H9 (cell line): ENCODE measurements around the gene PRR23E. TPM values are rescaled to one million over a fixed set of nuclear protein-coding genes. Genes with fewer than 3 reads are reported as not detected.

ENCODE experiments used
- DNase-seq: peaks from one replicate; pipeline ENCODE4 v3.0.0-alpha.2; 2017
- H2AFZ ChIP-seq: one replicate; pipeline ENCODE4 v1.6.1; 2013; ENCODE audit warnings: mild to moderate bottlenecking, low read length, control low read depth, moderate library complexity
- H2AK5ac ChIP-seq: 2 replicates; pipeline ENCODE4 v1.6.1; 2013; ENCODE audit warnings: low read length, control low read depth, mixed read lengths; ENCODE audit not compliant: insufficient read length
- H2BK120ac ChIP-seq: one replicate; pipeline ENCODE4 v1.6.1; 2013; ENCODE audit warnings: low read depth, mild to moderate bottlenecking, low read length, control low read depth, inconsistent platforms; ENCODE audit not compliant: poor library complexity, severe bottlenecking
- H2BK12ac ChIP-seq: 2 replicates; pipeline ENCODE4 v1.6.1; 2013; ENCODE audit warnings: low read length, control low read depth, mixed read lengths, low read depth; ENCODE audit not compliant: insufficient read length
- H2BK15ac ChIP-seq: 2 replicates; pipeline ENCODE4 v1.6.1; 2013; ENCODE audit warnings: low read depth, low read length, control low read depth
- H2BK20ac ChIP-seq: one replicate; pipeline ENCODE4 v1.6.1; 2013; ENCODE audit warnings: low read depth, mild to moderate bottlenecking, low read length, control low read depth, inconsistent platforms; ENCODE audit not compliant: poor library complexity, severe bottlenecking
- H2BK5ac ChIP-seq: 2 replicates; pipeline ENCODE4 v1.6.1; 2013; ENCODE audit warnings: low read length, control low read depth, mixed read lengths; ENCODE audit not compliant: insufficient read length
- H3K14ac ChIP-seq: 2 replicates; pipeline ENCODE4 v1.6.1; 2013; ENCODE audit warnings: low read length, control low read depth; ENCODE audit not compliant: insufficient read depth
- H3K18ac ChIP-seq: 2 replicates; pipeline ENCODE4 v1.6.1; 2013; ENCODE audit warnings: low read depth, mild to moderate bottlenecking, mixed read lengths, low read length, control low read depth; ENCODE audit not compliant: insufficient read length
- H3K23ac ChIP-seq: 2 replicates; pipeline ENCODE4 v1.6.1; 2013; ENCODE audit warnings: low read length, control low read depth, mixed read lengths, low read depth; ENCODE audit not compliant: insufficient read length
- H3K23me2 ChIP-seq: 2 replicates; pipeline ENCODE4 v1.6.1; 2013; ENCODE audit warnings: low read depth, mild to moderate bottlenecking, mixed read lengths, low read length, control low read depth; ENCODE audit not compliant: insufficient read length, poor library complexity, severe bottlenecking
- H3K27ac ChIP-seq: 2 replicates; pipeline ENCODE4 v1.5.1; 2013; ENCODE audit warnings: low read length, control low read depth, mixed read lengths, low read depth; ENCODE audit not compliant: insufficient read length
- H3K27me3 ChIP-seq: 2 replicates; pipeline ENCODE4 v1.6.1; 2013; ENCODE audit warnings: low read length, control low read depth, inconsistent platforms; ENCODE audit not compliant: insufficient read depth
- H3K4ac ChIP-seq: 2 replicates; pipeline ENCODE4 v1.6.1; 2013; ENCODE audit warnings: low read depth, mild to moderate bottlenecking, control low read depth, inconsistent platforms, low read length, moderate library complexity
- H3K4me1 ChIP-seq: 2 replicates; pipeline ENCODE4 v1.6.1; 2013; ENCODE audit warnings: low read length, control low read depth, inconsistent platforms; ENCODE audit not compliant: insufficient read depth
- H3K4me2 ChIP-seq: 2 replicates; pipeline ENCODE4 v1.6.1; 2013; ENCODE audit warnings: low read length, control low read depth, mixed read lengths; ENCODE audit not compliant: insufficient read length, insufficient read depth
- H3K56ac ChIP-seq: 2 replicates; pipeline ENCODE4 v1.6.1; 2013; ENCODE audit warnings: low read depth, mild to moderate bottlenecking, mixed read lengths, low read length, control low read depth; ENCODE audit not compliant: insufficient read length
- H3K79me1 ChIP-seq: 2 replicates; pipeline ENCODE4 v1.6.1; 2013; ENCODE audit warnings: low read depth, mild to moderate bottlenecking, moderate library complexity, low read length, control low read depth, inconsistent platforms; ENCODE audit not compliant: insufficient read depth, poor library complexity, severe bottlenecking
- H3K79me2 ChIP-seq: 2 replicates; pipeline ENCODE4 v1.6.1; 2013; ENCODE audit warnings: low read length, control low read depth, inconsistent platforms; ENCODE audit not compliant: insufficient read depth
- H3K9ac ChIP-seq: 2 replicates; pipeline ENCODE4 v1.6.1; 2013; ENCODE audit warnings: low read length, control low read depth, mixed read lengths; ENCODE audit not compliant: insufficient read length; ENCODE audit errors: extremely low read depth
- H3K9me3 ChIP-seq: one replicate; pipeline ENCODE4 v1.6.1; 2013; ENCODE audit warnings: low read depth, low read length, inconsistent platforms; ENCODE audit not compliant: control insufficient read depth
- H3T11ph ChIP-seq: one replicate; pipeline ENCODE4 v1.6.1; 2013; ENCODE audit warnings: mild to moderate bottlenecking, low read length, control low read depth, inconsistent platforms
- H4K20me1 ChIP-seq: one replicate; pipeline ENCODE4 v1.6.1; 2013; ENCODE audit not compliant: control insufficient read depth, insufficient read length, insufficient read depth
- H4K5ac ChIP-seq: 2 replicates; pipeline ENCODE4 v1.6.1; 2013; ENCODE audit warnings: low read depth, mild to moderate bottlenecking, mixed read lengths, low read length, control low read depth; ENCODE audit not compliant: insufficient read length
- H4K8ac ChIP-seq: replicated peaks from 2 replicates; pipeline ENCODE4 v1.6.1; 2013; ENCODE audit warnings: low read length, control low read depth, mixed read lengths, low read depth; ENCODE audit not compliant: insufficient read length
- H4K91ac ChIP-seq: 2 replicates; pipeline ENCODE4 v1.6.1; 2013; ENCODE audit warnings: low read depth, mild to moderate bottlenecking, moderate library complexity, mixed read lengths, low read length, control low read depth; ENCODE audit not compliant: insufficient read length
- H3K27ac Mint-ChIP-seq, 3 experiments: 2 replicates in 2 of 3; 3 replicates in 1 of 3; pipeline ENCODE4 v1.8.0; 2020 to 2021; ENCODE audit warnings: mixed read lengths in 3 of 3, mild to moderate bottlenecking in 1 of 3, moderate library complexity in 1 of 3
- H3K27me3 Mint-ChIP-seq: 2 replicates; pipeline ENCODE4 v1.8.0; 2021; ENCODE audit warnings: low read depth, mild to moderate bottlenecking, moderate library complexity, mixed read lengths
- H3K36me3 Mint-ChIP-seq, 3 experiments: 2 replicates in 2 of 3; 3 replicates in 1 of 3; pipeline ENCODE4 v1.8.0; 2020 to 2021; ENCODE audit warnings: low read depth in 3 of 3, mixed read lengths in 3 of 3; ENCODE audit not compliant: insufficient read depth in 1 of 3
- H3K4me1 Mint-ChIP-seq, 2 experiments: 2 replicates each; pipeline ENCODE4 v1.8.0; 2020; ENCODE audit warnings: mixed read lengths in 2 of 2
- H3K4me3 Mint-ChIP-seq, 2 experiments: 2 replicates in 1 of 2; 3 replicates in 1 of 2; pipeline ENCODE4 v1.8.0; 2020 to 2021; ENCODE audit warnings: mild to moderate bottlenecking in 2 of 2, mixed read lengths in 2 of 2, moderate library complexity in 1 of 2
- H3K9me3 Mint-ChIP-seq, 2 experiments: 2 replicates in 1 of 2; 3 replicates in 1 of 2; pipeline ENCODE4 v1.8.0; 2020; ENCODE audit warnings: mild to moderate bottlenecking in 2 of 2, mixed read lengths in 2 of 2, moderate library complexity in 1 of 2
- WGBS: extraction: QIAGEN DNeasy Blood & Tissue Kit; methylation state at CpG from one replicate; pipeline ENCODE4 v1.1.7; 2013; ENCODE audit warnings: missing lambda C conversion rate, low lambda C conversion rate, mixed read lengths; ENCODE audit not compliant: insufficient read length; ENCODE audit errors: extremely low coverage; 5-methylcytosine and 5-hydroxymethylcytosine counted together
- total RNA-seq: library from RNA; stranded (reverse); gene quantifications from 2 replicates; pipeline ENCODE4 v1.2.1, GENCODE V29; 2021
- TF ChIP-seq, protein P1 (sequence below): fragments of 200-600 bp; sonication (generic); conservative IDR thresholded peaks from 3 replicates; pipeline ENCODE4 v1.8.0; 2021; ENCODE audit warnings: antibody characterized with exemption, mild to moderate bottlenecking

PRR23E gene
- total RNA-seq, 1 experiment from 2014 or later, result not detected

- Histone ChIP-seq H3K23me2 (no peaks in the 10 kb centered on the region), H3K4me2 (no peak overlapping the region), H3T11ph (no peak overlapping the region), H4K8ac (no peak overlapping the region), H3K4me1 (no peaks in the 10 kb centered on the region), H3K27ac (no peak overlapping the region), H2AFZ (no peak overlapping the region), H3K14ac (no peak overlapping the region), H2BK5ac (no peak overlapping the region), H3K9ac (no peak overlapping the region), H3K9me3 (no peaks in the 10 kb centered on the region), H2BK15ac (no peak overlapping the region), H3K23ac (no peak overlapping the region), H3K56ac (no peak overlapping the region), H2BK120ac (no peak overlapping the region), H4K5ac (no peak overlapping the region), H2AK5ac (no peak overlapping the region), H3K79me1 (no peaks in the 10 kb centered on the region), H3K18ac (no peak overlapping the region), H3K4ac (no peak overlapping the region), H3K79me2 (no peaks in the 10 kb centered on the region), H4K91ac (no peak overlapping the region), H4K20me1 (no peaks in the 10 kb centered on the region), H2BK12ac (no peak overlapping the region), H3K27me3 (no peaks in the 10 kb centered on the region), H2BK20ac (no peak overlapping the region)
- TF ChIP-seq, protein P1, sequence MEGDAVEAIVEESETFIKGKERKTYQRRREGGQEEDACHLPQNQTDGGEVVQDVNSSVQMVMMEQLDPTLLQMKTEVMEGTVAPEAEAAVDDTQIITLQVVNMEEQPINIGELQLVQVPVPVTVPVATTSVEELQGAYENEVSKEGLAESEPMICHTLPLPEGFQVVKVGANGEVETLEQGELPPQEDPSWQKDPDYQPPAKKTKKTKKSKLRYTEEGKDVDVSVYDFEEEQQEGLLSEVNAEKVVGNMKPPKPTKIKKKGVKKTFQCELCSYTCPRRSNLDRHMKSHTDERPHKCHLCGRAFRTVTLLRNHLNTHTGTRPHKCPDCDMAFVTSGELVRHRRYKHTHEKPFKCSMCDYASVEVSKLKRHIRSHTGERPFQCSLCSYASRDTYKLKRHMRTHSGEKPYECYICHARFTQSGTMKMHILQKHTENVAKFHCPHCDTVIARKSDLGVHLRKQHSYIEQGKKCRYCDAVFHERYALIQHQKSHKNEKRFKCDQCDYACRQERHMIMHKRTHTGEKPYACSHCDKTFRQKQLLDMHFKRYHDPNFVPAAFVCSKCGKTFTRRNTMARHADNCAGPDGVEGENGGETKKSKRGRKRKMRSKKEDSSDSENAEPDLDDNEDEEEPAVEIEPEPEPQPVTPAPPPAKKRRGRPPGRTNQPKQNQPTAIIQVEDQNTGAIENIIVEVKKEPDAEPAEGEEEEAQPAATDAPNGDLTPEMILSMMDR, result no peak
- peaks cover 0 to 2% (median 0%) of the 10 kb centered on the region in 3 experiments; a peak in 1 of 7 replicates for H3K36me3 Mint-ChIP-seq
- H3K9me3 Mint-ChIP-seq, result no peaks in the 10 kb centered on the region
- H3K27ac Mint-ChIP-seq, result no peak overlapping the region
- no peak for DNase-seq
- H3K4me1 Mint-ChIP-seq, result no peaks in the 10 kb centered on the region
- H3K27me3 Mint-ChIP-seq, result peaks cover 2% of the 10 kb centered on the region; the same call in 1 of the 2 replicates
- WGBS, result no CpG with 5 or more reads among the region's 15 CpGs
- H3K4me3 Mint-ChIP-seq, result no peak overlapping the region
Measured at GRCh38 chr3:127150513-127151250, 42.2 kb upstream of the PRR23E start.
